HG02973 (cell line): ENCODE results near the gene DNMT3A.

Experiments
- ATAC-seq: cut with Tn5 transposase; IDR thresholded peaks from one replicate; pipeline ENCODE4 v1.9.1; 2021; ENCODE audit warnings: moderate library complexity; ENCODE audit not compliant: unreplicated experiment

DNMT3A gene

DNA sequence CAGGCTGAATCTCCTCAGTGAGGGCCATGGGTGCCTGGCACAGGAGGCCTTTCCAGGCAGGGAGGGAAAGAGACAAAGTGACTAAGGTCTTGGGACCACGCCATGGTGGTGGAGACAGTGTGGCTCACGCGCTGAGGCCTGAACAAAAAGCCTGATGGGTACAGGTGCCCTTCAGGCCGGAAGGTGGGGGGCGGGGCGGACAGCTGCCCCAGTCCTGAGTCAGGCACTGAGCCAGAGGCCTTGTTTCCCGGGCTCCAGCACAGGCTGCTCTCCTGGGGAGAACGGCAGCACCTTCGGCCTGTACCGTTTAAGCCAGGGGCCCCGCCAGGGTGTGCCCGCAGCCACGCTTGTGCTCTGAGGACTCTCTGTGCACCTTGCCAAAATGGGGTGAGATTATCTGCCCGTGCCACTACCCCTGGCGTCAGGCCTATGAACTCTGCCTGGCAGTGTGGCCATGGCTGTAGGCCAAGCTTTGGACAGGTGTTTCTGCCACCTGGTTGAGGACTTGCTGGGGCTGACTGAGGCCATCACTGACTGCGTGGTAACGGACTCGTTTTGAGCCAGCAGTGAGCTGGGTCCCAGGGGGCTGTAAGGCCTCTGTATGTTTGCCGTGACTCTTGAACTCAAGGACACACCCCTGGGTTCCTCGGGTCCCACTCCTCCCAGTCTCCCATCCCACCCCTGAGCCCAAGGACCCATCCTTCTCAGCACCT lies 31.7 kb upstream of the DNMT3A start:
- ATAC-seq, result no peak

DNA sequence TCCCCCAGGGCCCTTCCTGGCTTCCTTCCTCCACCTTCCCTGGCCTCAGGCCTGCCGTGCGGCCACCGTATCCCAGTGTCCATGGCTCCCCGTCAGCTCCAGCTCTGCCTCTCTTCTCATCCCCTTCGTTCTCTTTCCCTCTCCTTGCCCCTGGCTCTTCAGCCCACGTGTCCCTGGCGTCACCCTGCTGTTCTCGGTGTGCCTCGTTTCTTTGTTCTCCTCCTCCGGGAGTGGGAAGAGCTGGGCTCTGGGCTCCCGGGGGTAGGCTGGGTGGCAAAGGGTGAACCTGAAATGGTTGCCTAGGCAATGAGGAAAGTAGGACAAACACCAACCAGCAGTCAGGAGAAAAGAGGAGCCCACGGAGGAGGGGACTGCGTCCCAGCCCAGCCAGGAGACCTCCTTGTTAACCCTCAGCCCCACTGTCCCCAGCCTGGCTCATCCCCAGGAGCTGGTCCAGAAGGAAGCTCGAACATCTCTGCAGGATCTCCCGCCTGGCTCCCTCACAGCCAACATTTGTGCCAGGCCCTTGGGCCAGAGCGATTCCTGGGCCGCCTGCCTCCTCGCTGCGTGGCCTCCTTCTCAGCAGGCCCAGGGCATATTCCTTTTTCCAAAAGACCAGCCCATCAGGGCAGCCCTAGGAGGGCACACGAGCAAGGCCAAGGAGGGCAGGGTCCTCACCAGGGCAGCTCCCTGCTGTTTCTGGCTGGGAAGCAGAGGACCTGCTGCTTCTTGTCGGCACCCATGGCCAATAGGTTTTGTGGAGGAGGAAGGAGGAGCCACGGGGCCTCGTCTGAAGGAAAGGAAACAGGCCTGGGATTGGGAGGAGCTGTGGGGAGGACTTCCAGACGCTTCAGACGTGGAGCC lies 30.9 kb upstream of the DNMT3A start:
- ATAC-seq, result no peak

- no peak for ATAC-seq
These were observed 29.8 kb upstream of the DNMT3A start for GRCh38 chr2:25371253-25372241.

DNA sequence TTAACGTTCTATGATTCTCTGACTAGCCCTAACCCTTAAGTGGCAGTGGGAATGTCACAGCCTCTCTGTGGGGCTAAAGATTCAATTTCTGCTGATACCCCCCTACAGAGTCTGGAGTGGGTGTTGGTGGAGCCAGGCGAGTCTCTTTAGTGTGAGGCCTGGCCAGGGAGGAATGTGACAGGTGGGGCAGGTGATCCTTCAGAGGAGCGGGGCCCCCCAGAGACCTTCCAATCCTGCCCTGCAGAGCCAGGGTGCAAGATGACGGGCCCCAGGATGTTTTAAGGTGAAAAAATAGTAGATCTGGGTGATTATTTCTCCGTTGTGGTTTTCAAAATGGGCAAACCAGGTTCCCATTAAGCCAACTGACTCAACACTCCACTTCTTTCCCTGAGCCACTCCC lies 28.2 kb upstream of the DNMT3A start:
- ATAC-seq, result no peak

GRCh38 chr2:25369439-25369838 lies 27.7 kb upstream of the DNMT3A start:
- ATAC-seq, result no peak

DNA sequence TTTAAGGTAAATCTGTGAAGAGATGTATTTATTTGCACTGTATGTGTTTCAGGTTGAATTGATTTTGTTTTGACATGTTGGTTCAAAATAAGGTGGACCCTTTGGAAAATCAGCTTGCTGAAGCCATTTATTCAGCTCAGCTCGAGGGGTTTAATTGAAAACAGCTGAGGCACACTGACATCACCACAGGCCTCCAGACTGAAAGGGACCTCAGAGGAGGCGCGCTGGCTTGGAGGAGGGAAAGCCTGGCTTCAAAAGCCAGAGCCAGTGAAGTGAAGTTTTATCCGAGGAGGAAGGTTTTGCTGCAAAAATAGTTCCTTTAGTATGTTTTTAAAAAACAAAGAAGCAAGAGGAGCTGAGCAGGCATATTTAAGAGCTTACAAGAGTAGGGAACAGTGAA lies 26.9 kb upstream of the DNMT3A start:
- ATAC-seq, result no peak

- ATAC-seq, result no peak
These were observed 25.6 kb upstream of the DNMT3A start for GRCh38 chr2:25367296-25367695.

GRCh38 chr2:25366629-25367028 lies 24.9 kb upstream of the DNMT3A start:
- no peak for ATAC-seq

GRCh38 chr2:25365241-25365640 lies 23.5 kb upstream of the DNMT3A start:
- ATAC-seq, result no peak

- ATAC-seq, result no peak
These were observed 22.0 kb upstream of the DNMT3A start for GRCh38 chr2:25363733-25364132.

GRCh38 chr2:25362434-25363145 lies 20.9 kb upstream of the DNMT3A start:
- ATAC-seq, result peak; percentile 67

DNA sequence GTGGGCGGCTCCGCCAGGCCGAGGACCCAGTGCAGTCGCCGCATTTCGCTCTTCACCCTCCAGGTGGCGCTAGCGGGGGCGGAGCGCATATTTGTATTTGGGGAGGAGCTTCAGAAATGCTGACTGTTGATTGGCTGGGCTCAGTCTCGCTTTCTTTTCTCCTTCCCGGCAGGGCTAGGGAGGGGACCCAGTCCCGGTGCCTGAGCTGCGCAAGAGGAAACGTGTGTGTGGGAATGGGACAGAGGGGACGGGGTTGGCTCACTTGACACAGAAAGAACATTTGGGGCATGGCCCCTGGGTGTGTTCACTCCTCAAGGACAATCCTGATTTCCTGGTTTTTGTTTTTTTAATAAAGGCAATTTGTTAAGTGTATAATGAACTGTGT lies 20.3 kb upstream of the DNMT3A start:
- ATAC-seq, result peak; percentile 83

DNA sequence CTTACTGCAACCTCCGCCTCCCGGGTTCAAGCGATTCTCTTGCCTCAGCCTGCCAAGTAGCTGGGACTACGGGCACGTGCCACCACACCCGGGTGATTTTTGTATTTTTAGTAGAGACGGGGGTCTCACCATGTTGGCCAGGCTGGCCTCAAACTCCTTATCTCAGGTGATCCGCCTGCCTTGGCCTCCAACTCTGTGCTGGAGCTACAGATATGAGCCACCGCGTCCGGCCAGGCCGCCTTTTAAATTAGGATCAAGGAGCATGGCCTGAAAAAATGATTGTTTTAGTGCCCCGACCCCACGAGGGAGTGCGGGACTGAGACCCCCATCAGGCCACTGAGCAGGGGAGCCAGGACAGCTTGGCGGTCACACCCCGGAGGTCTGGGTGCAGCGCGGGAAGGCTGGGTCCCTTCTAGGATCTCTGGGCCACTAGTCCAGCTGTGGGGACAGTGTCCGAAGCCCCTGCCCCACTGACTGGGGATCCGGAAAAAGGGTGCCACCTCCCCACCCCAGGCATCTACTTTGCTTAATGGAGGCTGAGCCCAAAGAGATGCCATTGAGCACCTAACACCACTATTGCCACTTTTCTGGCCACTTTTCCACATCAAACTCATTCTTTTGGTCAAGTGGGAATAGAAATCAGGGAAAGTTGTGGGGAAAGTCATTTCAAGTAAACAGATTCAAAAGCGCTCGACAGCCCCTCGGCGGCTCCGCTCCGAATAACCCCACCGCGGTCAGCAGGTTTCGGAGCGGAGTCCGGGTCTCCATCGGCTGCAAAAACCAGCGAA lies 19.7 kb upstream of the DNMT3A start:
- ATAC-seq, result no peak

DNA sequence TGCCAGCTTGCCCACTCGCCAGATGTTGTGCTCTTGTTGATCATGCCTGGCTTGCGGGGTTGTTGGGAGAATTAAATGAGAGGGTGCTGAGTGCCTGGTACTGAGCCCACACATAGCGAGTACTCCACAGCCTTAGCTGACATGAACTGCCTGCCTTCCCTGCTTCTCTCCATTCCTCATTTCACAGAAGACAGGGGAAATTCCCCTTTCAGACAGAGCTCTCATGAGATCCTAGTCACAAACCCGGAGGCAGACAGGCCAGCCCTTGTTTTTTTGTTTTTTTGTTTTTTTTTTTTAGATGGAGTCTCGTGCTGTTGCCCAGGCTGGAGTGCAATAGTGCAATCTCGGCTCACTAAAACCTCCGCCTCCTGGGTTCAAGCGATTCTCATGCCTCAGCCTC lies 17.1 kb upstream of the DNMT3A start:
- no peak for ATAC-seq

DNA sequence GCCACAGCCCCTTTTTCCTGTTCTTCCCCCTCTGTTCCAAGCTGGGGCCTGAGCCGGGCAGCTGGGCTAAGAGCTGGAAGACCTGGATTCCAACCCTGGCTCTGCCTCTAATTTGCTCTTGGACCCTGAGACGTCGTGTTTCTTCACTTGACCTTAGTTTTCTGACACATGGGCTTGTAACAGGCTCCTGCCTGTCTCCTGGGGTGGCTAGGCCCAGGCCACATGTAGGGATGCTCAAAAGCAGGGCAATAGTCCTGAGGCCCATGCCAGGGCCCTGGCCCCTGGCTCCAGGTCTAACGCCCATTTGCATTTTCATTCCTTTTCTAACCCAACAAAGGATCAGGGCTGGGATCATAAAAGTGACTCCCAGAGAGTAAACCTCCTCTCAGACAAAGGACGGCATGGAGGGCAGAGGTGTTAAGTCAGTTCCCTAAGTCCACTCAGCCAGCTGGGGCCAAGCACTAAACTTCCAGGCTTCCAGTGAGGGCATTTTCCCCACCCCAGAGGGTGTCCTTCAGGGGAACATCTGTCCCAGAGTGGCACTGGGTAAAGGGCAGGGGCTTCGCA lies 16.6 kb upstream of the DNMT3A start:
- ATAC-seq, result no peak

- no peak for ATAC-seq
These were observed 14.4 kb upstream of the DNMT3A start for GRCh38 chr2:25356088-25356487.

DNA sequence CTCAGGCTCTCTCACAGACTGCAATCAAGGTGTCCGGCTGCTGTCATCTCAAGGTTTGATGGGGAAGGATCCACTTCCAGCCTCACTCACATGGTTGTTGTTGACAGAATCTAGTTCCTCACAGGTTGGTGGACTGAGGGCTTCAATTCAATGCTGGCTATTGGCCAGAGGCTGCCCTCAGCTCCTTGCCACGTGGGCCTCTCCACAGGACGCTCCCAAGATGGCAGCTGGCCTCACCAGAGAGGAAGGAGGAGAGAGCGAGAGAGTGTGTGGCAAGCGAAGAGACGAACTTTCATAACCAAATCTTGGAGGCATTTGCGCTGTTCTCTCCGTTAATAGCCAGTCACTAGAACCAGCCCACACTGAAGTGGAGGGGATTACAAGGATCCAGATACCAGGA lies 13.5 kb upstream of the DNMT3A start:
- ATAC-seq, result no peak

DNA sequence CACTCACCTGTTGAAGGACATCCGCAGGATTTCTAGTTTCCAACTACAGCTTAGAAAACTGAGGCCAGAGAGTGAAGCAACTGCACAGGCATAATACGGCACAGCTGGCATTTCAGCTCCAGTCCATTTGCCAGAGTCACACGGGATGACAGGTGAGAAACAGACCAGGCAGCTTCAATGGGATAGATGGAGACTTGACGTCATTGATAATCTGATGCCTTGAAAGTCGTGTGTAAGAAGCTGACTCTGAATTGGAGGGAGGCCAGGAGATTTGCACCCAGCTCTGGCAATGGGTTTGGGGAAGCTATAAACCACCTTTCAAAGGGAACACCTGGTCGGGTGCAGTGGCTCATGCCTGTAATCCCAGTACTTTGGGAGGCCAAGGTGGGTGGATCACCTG lies 12.4 kb upstream of the DNMT3A start:
- no peak for ATAC-seq

- ATAC-seq, result no peak
These were observed 7.7 kb upstream of the DNMT3A start for GRCh38 chr2:25349397-25349796.
